Chondrocyte (in vitro differentiated cells): ENCODE results near the gene PORCN. TPM values are rescaled to one million over a fixed set of nuclear protein-coding genes. Genes with fewer than 3 reads are reported as not detected.

Experiments
- DNase-seq: peaks from one replicate; pipeline ENCODE4 v3.0.0; 2021; ENCODE audit warnings: mixed read lengths, low spot score
- H3K27ac Mint-ChIP-seq: one replicate; pipeline ENCODE4 v1.8.0; 2021; ENCODE audit warnings: mild to moderate bottlenecking, moderate library complexity, mixed read lengths; ENCODE audit not compliant: unreplicated experiment
- H3K27me3 Mint-ChIP-seq: 2 replicates; pipeline ENCODE4 v1.8.0; 2021; ENCODE audit warnings: low read depth, mixed read lengths
- H3K36me3 Mint-ChIP-seq: 2 replicates; pipeline ENCODE4 v1.8.0; 2021; ENCODE audit warnings: low read depth, mixed read lengths
- H3K4me1 Mint-ChIP-seq: 2 replicates; pipeline ENCODE4 v1.8.0; 2021; ENCODE audit warnings: low read depth, mild to moderate bottlenecking, mixed read lengths
- H3K4me3 Mint-ChIP-seq: one replicate; pipeline ENCODE4 v1.8.0; 2021; ENCODE audit warnings: mild to moderate bottlenecking, moderate library complexity, mixed read lengths; ENCODE audit not compliant: unreplicated experiment
- H3K9me3 Mint-ChIP-seq: 2 replicates; pipeline ENCODE4 v1.8.0; 2021; ENCODE audit warnings: low read depth, mixed read lengths
- total RNA-seq: library from RNA; stranded (reverse); gene quantifications from 3 replicates; pipeline ENCODE4 v1.2.1, GENCODE V29; 2021
- TF ChIP-seq, protein P1 (sequence below): fragments of 200-600 bp; sonication (generic); IDR thresholded peaks from 2 replicates; pipeline ENCODE4 v1.5.0; 2021; ENCODE audit warnings: antibody characterized with exemption, mild to moderate bottlenecking, moderate library complexity

Gene PORCN
- total RNA-seq, 1 donor from 2014 or later, result 12.5 TPM

DNA sequence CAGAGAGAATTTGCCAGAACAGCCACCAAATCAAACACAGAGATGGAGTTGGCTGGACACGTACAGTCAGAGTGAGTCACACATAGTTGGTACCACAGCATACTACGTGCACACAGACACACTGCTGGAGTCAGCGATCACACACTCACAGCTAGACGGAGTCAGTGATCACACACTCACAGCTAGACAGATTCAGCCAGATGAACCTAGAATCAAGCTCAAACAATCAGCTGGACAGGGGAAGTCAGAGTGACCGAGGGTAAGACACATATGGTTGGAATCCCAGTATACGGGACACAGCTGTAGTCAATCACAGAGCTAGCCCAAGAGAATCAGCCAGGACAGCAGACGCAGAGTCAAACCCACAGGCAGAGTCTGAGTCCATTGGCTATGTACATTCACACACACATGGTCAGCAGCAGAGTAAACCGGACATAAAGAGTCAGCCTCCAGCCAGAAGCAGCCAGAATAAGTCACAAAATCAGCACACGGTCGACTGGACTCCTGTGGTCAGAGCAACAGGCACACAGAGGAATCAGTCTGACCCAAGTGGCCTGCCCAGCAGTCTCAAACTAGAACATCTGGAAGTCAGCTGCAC lies 43.4 kb upstream of the PORCN start:
- TF ChIP-seq, protein P1, sequence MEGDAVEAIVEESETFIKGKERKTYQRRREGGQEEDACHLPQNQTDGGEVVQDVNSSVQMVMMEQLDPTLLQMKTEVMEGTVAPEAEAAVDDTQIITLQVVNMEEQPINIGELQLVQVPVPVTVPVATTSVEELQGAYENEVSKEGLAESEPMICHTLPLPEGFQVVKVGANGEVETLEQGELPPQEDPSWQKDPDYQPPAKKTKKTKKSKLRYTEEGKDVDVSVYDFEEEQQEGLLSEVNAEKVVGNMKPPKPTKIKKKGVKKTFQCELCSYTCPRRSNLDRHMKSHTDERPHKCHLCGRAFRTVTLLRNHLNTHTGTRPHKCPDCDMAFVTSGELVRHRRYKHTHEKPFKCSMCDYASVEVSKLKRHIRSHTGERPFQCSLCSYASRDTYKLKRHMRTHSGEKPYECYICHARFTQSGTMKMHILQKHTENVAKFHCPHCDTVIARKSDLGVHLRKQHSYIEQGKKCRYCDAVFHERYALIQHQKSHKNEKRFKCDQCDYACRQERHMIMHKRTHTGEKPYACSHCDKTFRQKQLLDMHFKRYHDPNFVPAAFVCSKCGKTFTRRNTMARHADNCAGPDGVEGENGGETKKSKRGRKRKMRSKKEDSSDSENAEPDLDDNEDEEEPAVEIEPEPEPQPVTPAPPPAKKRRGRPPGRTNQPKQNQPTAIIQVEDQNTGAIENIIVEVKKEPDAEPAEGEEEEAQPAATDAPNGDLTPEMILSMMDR, result no peak
- Mint-ChIP-seq H3K27me3 (no peaks in the 10 kb centered on the region), H3K9me3 (peaks cover 2% of the 10 kb centered on the region), H3K4me1 (peaks cover 16% of the 10 kb centered on the region), H3K27ac (peak overlapping the region; percentile 81), H3K4me3 (no peak overlapping the region), H3K36me3 (peaks cover 3% of the 10 kb centered on the region)
- no peak for DNase-seq

DNA sequence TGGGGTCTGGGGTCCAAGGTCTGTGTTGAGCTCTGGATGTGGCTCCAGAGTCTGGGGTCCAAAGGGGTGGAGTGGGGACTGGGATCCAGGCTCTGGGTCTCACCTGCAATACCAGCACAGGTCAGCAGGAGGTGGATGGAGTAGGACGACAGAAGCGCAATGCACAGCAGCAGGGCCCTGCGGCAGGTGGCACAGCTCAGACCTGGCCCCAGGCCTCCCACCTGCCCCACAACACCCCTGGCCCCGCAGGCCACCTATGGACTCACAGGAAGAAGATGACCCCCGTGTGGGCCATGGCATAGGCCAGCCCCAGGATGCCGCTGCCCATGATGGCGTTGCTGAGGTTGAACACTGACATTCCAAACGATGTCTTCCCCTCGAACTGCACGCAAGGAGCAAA lies 42.1 kb upstream of the PORCN start:
- Mint-ChIP-seq H3K9me3 (peaks cover 2% of the 10 kb centered on the region), H3K27ac (no peak overlapping the region), H3K27me3 (no peaks in the 10 kb centered on the region), H3K4me1 (peaks cover 16% of the 10 kb centered on the region), H3K36me3 (peaks cover 3% of the 10 kb centered on the region), H3K4me3 (no peak overlapping the region)
- no peak for DNase-seq
- TF ChIP-seq, protein P1, result peak; percentile 35

DNA sequence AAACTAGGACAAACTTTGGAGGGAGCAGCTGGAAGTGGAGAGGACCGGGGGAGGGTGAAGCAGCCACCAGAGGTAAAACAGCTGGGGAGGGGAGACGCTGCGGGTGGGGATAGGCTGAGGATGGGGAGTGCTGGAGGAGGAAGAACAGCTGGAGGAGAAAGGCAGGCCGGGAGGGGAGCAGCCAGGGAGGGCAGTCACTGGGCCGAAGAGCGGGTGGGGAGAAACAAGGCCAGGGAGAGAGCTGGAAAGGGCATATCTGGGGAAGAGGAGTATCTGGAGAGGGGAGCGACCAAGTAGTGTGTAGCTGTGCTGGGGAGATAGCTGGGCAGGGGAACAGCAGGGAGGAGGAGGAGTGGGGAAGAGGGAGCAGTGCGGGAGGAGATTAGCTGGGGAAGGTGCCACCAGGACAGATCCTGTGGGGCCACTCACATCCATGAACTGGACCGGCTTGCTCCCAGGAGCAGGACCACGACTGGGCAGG lies 41.5 kb upstream of the PORCN start:
- peaks cover 2% of the 10 kb centered on the region for H3K9me3 Mint-ChIP-seq
- H3K36me3 Mint-ChIP-seq, result peaks cover 3% of the 10 kb centered on the region
- H3K4me3 Mint-ChIP-seq, result no peak overlapping the region
- no peaks in the 10 kb centered on the region for H3K27me3 Mint-ChIP-seq
- TF ChIP-seq, protein P1, result no peak
- peaks cover 16% of the 10 kb centered on the region for H3K4me1 Mint-ChIP-seq
- DNase-seq, result no peak
- H3K27ac Mint-ChIP-seq, result no peak overlapping the region

DNA sequence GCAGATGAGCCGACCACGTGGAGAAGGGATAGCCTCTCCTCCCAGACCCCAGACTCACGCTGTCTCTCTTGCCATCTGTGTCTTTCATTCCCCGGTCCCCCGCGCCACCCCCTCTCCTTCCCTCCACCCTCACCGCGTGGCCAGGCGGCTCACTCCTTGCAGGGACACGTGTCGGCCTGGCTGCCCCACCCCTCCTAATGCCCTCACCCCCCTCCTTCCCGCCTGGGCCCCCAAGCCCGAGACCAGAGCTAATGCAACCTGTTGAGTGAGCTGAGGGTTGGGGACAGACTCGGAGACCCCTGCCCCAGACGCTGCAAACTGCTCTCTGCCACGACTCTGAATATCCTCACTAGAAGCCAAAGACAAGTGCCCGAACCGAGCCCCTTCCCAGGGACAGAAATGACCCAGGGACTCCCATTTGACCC lies 40.5 kb upstream of the PORCN start:
- H3K9me3 Mint-ChIP-seq, result peaks cover 2% of the 10 kb centered on the region
- H3K4me3 Mint-ChIP-seq, result peak overlapping the region; percentile 47
- TF ChIP-seq, protein P1, result no peak
- H3K27ac Mint-ChIP-seq, result no peak overlapping the region
- H3K27me3 Mint-ChIP-seq, result no peaks in the 10 kb centered on the region
- no peaks in the 10 kb centered on the region for H3K36me3 Mint-ChIP-seq
- no peak for DNase-seq
- H3K4me1 Mint-ChIP-seq, result peaks cover 23% of the 10 kb centered on the region

DNA sequence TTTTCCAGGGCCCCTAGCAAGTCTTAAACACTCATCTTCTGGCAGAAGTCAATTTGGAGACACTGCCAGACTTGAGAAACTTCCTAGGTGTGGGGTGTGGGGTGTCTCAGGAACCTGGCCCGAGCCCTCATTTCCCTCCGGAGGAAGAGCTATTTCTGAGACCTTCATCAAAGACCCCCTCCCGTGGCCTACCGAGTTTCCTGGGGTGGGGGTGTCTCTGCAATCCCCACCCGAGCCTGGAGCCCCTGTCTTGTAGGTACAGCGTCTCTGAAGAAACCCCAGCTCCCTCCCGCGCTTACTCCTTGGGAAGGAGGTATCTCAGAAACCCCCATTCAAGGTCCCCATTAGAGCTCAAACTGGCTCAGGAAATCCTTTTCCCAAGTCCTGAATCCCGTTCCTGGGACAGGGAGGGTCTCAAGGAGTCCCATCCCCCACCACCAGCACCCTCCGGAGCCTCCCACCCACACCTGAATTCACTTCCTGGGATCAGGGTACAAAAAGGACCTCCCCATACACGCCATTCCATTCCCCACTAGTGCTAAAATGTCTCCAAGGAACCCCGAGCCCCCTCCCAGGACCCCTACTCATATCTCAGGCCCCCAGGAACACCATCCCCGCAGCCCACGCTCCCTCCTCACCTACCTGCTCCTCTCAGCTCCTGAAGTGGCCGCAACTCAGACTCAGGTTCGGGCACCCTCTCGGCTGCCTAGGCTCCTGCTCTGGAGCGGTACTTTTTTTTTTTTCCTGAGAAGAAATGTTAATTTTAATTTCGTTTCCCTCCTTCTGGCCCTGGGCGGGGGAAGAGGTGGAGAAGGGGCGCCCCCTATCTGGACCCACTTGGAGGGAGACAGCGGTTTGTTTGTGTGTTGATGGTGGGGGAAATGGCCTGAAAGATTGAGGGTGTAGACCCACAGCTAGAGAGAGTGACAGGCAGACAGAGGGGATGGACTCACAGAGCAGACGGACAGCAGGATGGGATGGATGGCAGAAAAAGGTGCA lies 39.8 kb upstream of the PORCN start:
- Mint-ChIP-seq H3K4me3 (no peak overlapping the region), H3K36me3 (no peaks in the 10 kb centered on the region), H3K9me3 (peaks cover 2% of the 10 kb centered on the region), H3K27ac (peak overlapping the region; percentile 18), H3K4me1 (peaks cover 27% of the 10 kb centered on the region), H3K27me3 (no peaks in the 10 kb centered on the region)
- TF ChIP-seq, protein P1, result no peak
- no peak for DNase-seq
